Colon (tissue), 2 donors: ENCODE measurements around the gene NINL.
"Not testable (repeated sequence)": the region's sequence is repeated elsewhere in the genome, so short reads cannot be mapped to it uniquely, and the experiment has no call there.

Source experiments
- FAIRE-seq: peaks from 2 replicates; lab custom pipeline; 2012; peaks lifted over from hg19 to GRCh38; lab: Jason Lieb, UNC
- donor health status: control.
- donor health status: control.

NINL gene

GRCh38 chr20:25584905-25585704 is at the start of gene NINL:
Gene NINL, minus strand, starts transcription at chr20:25585531. Its CDS starts 58,944 bp downstream, at chr20:25526587.
- no peak for FAIRE-seq

- no peak for FAIRE-seq
Measured at GRCh38 chr20:25632940-25633790, 47.8 kb upstream of the NINL start.

- not testable (repeated sequence) for FAIRE-seq
Measured at GRCh38 chr20:25630615-25631014, 45.3 kb upstream of the NINL start.

- no peak for FAIRE-seq
Measured at GRCh38 chr20:25629816-25630499, 44.6 kb upstream of the NINL start.

- FAIRE-seq = no peak
Measured at GRCh38 chr20:25626779-25627178, 41.4 kb upstream of the NINL start.

GRCh38 chr20:25624500-25624939 is 39.2 kb upstream of the NINL start:
- no peak for FAIRE-seq

- FAIRE-seq = no peak
Measured at GRCh38 chr20:25623736-25624499, 38.6 kb upstream of the NINL start, which contains the start of gene NANP. Gene NANP, minus strand, starts transcription at chr20:25624014. Its CDS starts 66 bp downstream, at chr20:25623948.

- no peak for FAIRE-seq
Measured at GRCh38 chr20:25623225-25623735, 37.9 kb upstream of the NINL start.

GRCh38 chr20:25622450-25623224 is 37.3 kb upstream of the NINL start:
- no peak for FAIRE-seq

- FAIRE-seq = no peak
Measured at GRCh38 chr20:25622049-25622448, 36.7 kb upstream of the NINL start.

GRCh38 chr20:25619514-25619913 is 34.2 kb upstream of the NINL start:
- FAIRE-seq = no peak

- FAIRE-seq = no peak
Measured at GRCh38 chr20:25608774-25609173, 23.4 kb upstream of the NINL start.

GRCh38 chr20:25606094-25606695 is 20.9 kb upstream of the NINL start:
- no peak for FAIRE-seq

- no peak for FAIRE-seq
Measured at GRCh38 chr20:25605148-25605547, 19.8 kb upstream of the NINL start.

GRCh38 chr20:25604611-25605010 is 19.3 kb upstream of the NINL start:
- FAIRE-seq = no peak

- FAIRE-seq = not testable (repeated sequence)
Measured at GRCh38 chr20:25602914-25603309, 17.6 kb upstream of the NINL start.

GRCh38 chr20:25602191-25602913 is 17.0 kb upstream of the NINL start:
- FAIRE-seq = not testable (repeated sequence)

GRCh38 chr20:25601659-25602058 is 16.3 kb upstream of the NINL start:
- FAIRE-seq = no peak

- no peak for FAIRE-seq
Measured at GRCh38 chr20:25600632-25601031, 15.3 kb upstream of the NINL start.
